Adrenal gland (tissue), 5 donors: ENCODE results near the gene TRAT1.

Experiments used
- CTCF ChIP-seq, 6 experiments: fragments of 450-650 bp in 4 of 6; fragments of 200-600 bp in 2 of 6; sonication (generic) in 1 of 6; IDR thresholded peaks; 1 replicate in 5 of 6; 2 replicates in 1 of 6; pipeline versions ENCODE4 v1.5.1 to v1.8.0; 2016 to 2021; ENCODE audit warnings: antibody characterized with exemption in 6 of 6, mild to moderate bottlenecking in 2 of 6, moderate library complexity in 1 of 6
- POLR2A ChIP-seq, 2 donors: fragments of 450-650 bp; IDR thresholded peaks; one replicate each; pipeline ENCODE4 v1.6.1; 2017; ENCODE audit warnings: antibody characterized with exemption in 2 of 2, mild to moderate bottlenecking in 2 of 2, moderate library complexity in 1 of 2
- donor health status: DM: no; HTN: no; CAD: no.

GRCh38 chr3:108849075-108849474 lies 26.5 kb downstream of the TRAT1 start:
- TF ChIP-seq CTCF (IDR thresholded peaks at IDR 0.05) (no peak), POLR2A (IDR thresholded peaks at IDR 0.05) (no peak)
